OCI-M2 (cell line): Measurements from ENCODE around the gene PPFIA1.

ENCODE experiments used
- DNase-seq: peaks from one replicate; lab custom pipeline; 2025; ENCODE audit not compliant: unreplicated experiment; lab: John Stamatoyannopoulos, UW

Gene PPFIA1

DNA sequence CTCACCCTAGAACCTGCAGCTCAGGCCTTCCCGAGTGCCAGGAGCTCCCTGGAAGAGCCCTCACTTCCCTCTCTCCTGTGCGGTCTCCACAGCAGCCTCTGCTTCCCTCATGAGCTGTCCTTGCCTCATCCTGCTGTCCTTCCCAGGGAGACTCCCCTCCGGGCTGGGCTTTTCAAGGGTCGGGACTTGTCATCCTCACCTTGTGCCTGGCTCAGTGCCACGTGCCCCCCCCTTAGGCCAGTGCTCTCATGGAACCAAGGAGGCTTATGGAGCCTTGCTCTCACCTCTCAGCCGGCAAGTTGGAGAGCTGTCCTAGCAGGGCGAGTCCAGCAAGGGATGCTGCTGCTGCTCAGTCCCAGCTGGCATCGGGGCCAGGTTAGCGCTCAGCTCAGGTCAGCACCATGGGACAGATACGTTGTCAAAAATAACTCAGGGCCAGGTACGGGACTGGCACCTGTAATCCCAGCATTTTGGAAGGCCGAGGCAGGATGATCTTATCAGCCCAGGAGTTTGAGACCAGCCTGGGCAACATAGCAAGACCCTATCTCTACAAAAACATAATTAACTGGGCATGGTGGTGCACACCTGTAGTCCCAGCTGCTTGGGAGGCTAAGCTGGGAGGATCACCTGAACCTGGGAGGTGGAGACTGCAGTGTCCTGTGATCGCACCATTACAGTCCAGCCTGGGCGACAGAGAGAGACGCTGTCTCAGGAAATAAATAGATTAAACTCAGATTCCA lies 141.4 kb downstream of the PPFIA1 start:
- no peak for DNase-seq

- DNase-seq: no peak
Observed at GRCh38 chr11:70413151-70413550, 142.7 kb downstream of the PPFIA1 start.

GRCh38 chr11:70414341-70415100 lies 144.0 kb downstream of the PPFIA1 start:
- no peak for DNase-seq

DNA sequence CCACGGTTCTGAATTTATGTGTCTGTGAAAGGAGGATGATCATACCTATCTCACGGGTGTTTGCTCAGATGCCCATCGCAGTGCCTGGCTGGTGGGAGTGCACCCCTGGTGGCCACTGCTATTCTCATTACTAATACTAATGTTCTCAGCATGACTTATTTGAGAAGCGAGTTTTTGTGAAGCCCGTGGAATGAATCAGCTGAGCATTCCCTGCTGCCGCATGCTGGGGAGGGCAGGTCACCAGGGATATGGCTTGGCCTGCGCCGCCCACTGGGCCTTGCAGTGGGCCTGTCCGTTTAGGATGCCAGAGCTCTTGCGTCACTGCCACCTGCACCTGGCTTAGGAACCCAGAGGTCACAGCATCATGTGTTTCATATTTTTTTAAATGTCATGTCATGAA lies 144.7 kb downstream of the PPFIA1 start:
- DNase-seq: no peak

DNA sequence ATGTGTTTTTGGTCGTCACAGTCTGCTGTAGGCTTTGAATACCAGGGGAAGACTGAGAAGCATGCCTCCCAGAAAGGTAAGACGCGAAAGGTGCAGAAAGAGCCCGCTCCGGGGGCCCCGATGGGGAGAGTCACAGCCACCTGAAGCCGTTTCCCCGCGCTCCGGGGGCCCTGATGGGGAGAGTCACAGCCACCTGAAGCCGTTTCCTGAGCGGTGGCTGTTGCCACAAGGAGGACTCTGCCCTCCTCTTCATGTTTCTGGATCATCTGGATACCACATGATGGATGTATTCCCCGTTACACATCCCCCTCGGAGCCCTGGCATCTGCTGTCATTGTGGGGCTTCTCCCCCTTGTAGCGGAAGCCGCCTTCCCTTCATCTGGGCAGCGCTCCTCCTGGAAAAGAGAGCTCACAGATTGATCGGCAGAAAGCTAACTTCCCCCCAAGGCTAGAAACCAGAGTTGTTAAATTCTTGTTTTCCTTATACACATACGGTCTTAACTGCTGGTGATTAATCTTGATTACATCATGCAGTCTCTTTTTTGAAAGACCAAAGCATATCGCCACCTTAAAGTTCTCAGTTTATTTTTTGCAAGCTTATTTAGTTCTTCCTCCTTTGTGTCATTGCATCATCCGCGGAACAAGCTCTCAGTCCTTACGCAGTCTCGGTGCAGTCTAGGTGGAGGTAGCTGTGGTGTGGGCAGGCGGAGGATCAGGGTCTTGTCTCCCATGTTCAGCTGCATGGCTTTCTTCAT lies 145.3 kb downstream of the PPFIA1 start:
- no peak for DNase-seq

DNA sequence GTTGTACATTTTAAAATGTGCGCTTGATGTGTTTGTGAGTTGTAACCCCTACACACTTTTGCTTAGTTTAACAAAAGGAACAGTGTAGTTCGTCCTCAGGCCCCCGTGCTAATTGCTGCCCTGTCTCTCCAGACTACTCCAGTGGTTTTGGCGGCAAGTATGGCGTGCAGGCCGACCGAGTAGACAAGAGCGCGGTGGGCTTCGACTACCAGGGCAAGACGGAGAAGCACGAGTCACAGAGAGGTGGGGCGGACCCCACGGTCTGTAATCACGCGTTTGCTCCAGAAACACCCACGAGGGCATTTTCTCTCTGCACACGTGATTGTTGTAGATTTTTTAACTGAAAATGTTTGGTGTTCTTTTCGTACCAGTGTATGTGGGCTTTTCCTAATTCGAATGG lies 146.4 kb downstream of the PPFIA1 start:
- DNase-seq: no peak

DNA sequence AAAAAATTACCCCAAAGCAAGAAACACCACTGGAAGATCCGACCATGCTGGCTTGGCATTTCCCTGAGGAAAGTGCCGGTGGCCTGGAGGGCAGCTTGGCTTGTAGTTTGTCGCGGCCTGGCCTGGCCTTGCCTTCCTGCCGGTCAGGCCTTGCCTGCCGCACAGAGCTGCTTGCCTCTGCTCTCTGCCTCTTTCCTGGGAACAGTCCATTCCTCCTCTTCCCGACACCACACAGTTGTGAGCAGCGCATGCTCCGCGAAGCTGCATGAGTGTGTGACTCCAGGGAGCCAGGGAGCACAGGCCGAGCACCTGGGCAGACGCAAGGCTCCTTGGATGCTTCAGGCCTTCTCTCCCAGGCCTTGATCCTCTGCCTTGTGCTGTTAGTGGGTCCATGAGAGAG lies 147.6 kb downstream of the PPFIA1 start:
- DNase-seq: no peak

DNA sequence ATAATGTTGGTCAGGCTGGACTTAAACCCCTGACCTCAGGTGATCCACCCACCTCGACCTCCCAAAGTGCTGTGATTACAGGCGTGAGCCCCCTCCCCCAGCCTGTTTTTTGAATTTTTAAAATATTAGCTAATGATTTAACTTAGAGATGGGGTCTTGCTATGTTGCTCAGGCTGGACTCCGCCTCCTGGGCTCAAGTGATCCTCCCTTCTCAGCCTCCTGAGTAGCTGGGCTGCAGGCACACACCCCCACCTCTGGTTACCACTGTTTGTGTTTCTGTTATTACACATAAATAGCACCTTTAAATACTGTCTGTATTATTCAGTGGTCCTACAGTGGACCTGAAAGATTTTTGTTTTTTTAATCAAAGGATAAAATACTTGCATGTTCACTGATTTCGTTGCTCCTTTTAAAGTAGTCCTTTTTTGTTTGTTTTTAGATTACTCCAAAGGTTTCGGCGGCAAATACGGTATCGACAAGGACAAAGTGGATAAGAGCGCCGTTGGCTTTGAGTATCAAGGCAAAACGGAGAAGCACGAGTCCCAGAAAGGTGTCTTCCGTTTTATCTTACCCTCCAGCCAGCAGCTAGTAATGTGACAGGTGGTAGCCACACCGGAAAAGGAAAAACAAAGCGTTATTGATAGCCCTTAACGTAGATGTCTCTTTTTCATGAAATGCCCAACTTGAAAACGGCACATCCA lies 149.0 kb downstream of the PPFIA1 start:
- DNase-seq: no peak

DNA sequence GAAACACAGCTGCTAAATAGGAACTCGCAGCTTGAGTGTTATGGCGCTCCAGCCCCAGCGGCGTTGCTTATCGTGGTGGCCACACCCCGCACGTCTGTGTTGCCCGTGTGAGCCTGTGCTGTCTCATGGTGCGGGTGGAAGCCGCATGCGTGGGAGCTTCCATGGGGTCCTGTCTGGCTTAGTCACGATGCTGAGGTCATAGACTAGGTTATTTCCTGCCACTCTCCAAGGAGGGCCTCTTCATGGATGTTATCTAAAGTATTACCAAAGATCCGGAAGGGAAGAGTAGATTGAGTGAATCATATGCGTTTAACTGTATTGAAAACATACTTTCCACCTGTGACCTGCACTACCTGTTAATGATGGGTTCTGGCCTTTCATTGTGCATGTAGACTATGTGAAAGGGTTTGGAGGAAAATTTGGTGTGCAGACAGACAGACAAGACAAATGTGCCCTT lies 149.5 kb downstream of the PPFIA1 start:
- no peak for DNase-seq

GRCh38 chr11:70420496-70420895 lies 150.0 kb downstream of the PPFIA1 start:
- no peak for DNase-seq

DNA sequence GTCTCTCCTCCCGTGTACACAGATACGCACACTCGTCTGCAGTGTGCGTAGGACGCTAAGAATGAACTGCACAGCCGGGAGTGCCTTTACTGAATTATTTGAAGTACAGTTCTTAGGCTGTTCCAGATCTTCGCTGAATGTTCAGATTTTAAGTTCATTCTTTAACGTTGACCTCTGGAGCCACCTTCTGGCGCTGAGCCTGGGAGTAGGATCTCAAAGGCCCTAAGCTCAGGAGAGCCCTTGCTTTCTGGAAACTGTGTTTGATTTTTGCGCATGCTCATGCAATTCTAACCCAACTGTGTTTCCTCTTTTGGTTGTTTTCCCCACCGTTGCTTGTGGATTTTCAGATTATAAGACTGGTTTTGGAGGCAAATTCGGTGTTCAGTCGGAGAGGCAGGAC lies 150.6 kb downstream of the PPFIA1 start:
- no peak for DNase-seq

- no peak for DNase-seq
Observed at GRCh38 chr11:70422692-70423522, 152.4 kb downstream of the PPFIA1 start.

DNA sequence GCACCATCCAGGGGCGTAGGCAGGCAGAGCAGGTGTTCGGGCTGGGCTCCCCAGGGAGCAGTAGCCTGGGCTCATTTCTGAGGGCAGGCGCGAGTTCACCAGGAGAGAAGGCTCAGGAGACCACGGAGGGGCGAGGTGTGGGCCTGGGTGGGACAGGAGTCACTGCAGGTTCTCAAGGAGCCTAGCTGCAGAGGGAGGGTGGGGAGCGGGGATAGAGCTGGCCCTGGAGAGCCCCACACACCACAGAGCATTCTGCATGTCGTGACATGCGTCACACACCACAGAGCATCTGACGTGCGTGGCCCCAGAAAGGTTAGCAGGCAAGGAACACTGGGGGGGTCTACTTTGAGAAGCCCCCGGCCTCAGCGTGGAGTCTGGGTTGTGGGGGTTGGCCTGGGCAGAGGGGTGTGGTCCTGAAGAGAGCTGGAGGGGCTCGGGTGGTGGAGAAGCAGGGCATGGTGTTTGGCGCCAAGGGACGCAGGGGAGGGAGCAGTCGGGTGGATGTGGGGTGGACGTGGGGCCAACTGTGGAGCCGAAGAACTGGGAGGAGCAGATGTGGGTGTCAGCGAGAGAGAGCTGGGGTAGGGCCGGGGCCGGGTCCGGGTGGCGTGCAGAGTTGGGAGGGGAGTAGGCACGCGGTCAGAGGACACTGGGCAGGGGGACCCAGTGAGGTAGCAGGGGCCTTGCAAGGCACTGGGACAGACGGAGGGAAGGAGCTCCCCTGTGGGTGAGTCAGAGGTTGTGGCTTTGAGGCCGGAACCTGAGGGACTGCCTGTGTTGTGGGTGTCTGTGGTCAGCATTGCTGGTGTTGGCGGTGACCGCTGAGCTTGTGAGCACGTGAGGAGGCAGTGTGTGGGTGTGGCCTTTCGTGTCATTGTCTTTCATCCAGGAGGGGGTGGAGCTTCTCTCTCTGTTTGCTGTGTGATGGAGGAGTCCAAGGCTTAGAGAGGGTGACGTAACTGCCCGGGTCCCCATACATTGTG lies 153.3 kb downstream of the PPFIA1 start:
- no peak for DNase-seq

GRCh38 chr11:70424765-70425344 lies 154.4 kb downstream of the PPFIA1 start:
- no peak for DNase-seq

GRCh38 chr11:70427436-70427835 lies 156.9 kb downstream of the PPFIA1 start:
- DNase-seq: no peak

DNA sequence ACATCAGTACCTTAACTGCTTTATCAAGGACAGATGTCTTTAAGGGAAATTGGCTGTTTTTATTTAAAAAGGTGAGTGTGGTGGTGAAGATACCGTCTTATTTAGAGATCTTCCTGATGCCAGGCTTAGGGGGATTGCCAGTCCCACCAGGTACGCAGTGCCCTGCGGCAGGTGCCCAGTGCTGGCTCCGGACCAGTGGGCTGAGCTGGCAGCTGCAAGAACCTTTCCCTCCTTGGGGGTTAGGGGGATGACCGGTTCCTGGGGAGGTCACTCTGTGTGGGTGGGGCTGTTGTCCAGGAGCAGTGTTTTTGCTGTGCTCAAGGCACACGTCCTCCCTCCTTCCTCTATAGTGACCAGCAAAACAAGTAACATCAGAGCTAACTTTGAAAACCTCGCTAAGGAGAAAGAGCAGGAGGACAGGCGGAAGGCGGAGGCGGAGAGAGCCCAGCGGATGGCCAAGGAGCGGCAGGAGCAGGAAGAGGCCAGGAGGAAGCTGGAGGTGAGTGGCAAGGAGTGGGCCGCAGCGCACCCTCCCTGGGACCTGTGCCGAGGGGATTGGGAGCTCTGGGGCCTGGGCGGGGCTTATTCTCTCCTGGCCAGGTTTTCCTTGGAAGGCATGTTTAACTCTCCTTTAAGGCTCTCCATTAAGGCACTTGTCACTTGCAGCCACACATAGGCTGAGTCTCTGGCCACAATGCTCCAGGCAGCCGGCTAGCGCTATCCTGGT lies 158.4 kb downstream of the PPFIA1 start:
- no peak for DNase-seq

DNA sequence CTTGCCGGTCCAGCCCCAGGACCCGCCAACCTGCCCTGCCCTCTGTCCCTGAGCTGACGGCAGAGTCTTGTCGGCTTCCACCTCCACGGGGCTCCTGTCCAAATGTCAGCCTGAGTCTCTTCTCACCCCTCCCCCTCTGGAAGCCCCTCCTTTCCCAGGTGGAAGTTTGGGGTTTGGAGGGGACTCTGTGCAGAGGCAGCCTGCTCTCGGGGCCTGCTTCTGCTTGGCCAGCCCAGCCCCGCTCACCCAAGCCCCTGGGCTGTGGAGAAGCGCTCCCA lies 158.9 kb downstream of the PPFIA1 start:
- no peak for DNase-seq
